ENCODE results near the gene EXOC2.

Gene EXOC2

DNA sequence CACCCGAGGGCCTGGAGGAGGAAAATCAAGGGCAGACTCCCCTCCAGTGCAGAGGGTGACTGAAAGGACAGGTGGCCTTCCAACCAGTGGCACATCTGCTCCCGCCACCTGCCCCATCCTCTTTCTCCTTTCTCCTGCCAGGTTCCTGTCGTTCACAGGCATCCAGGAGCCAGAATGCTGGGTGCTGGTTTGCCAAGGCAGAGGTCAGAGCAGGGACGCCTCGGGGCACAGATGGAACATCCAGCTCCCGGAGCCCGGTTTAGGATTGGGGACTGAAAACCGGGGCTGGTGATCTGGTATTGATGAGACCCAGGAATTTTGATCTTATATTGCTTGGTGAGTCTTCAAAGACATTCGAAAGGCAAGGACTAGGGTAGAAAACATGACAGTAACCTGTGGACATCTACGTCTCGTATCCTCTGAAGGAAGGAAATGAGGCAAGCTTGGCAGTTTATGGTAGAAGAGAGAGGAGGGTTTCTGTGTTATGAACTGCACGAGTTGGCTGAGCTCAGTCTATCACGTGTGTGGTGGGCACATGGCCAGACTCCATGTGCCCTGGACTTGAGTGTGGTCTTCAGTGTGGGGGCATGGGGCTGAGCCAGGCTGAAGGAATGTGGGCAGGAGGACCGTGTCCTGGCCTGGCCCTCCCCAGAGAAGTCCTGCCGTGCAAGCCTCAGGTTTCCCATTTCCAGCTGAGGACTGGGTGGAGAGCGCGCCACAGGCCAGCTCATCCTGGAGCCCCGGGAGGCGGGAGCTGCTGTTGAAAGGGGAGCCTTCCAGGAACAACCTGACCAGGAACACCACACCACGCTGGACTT, 227.2 kb downstream of the EXOC2 start:
- Mint-ChIP-seq H3K27ac (no peak overlapping the region), H3K4me3 (no peak overlapping the region), H3K4me1 (peaks cover 6% of the 10 kb centered on the region), H3K36me3 (ENCODE audit: low read depth) (no peaks in the 10 kb centered on the region), H3K9me3 (peaks cover 4% of the 10 kb centered on the region), H3K27me3 (ENCODE audit: low read depth, poor library complexity) (peaks cover 22% of the 10 kb centered on the region)
- no peak for DNase-seq
- TF ChIP-seq, protein P1, sequence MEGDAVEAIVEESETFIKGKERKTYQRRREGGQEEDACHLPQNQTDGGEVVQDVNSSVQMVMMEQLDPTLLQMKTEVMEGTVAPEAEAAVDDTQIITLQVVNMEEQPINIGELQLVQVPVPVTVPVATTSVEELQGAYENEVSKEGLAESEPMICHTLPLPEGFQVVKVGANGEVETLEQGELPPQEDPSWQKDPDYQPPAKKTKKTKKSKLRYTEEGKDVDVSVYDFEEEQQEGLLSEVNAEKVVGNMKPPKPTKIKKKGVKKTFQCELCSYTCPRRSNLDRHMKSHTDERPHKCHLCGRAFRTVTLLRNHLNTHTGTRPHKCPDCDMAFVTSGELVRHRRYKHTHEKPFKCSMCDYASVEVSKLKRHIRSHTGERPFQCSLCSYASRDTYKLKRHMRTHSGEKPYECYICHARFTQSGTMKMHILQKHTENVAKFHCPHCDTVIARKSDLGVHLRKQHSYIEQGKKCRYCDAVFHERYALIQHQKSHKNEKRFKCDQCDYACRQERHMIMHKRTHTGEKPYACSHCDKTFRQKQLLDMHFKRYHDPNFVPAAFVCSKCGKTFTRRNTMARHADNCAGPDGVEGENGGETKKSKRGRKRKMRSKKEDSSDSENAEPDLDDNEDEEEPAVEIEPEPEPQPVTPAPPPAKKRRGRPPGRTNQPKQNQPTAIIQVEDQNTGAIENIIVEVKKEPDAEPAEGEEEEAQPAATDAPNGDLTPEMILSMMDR (IDR thresholded peaks at IDR 0.05), result no peak

DNA sequence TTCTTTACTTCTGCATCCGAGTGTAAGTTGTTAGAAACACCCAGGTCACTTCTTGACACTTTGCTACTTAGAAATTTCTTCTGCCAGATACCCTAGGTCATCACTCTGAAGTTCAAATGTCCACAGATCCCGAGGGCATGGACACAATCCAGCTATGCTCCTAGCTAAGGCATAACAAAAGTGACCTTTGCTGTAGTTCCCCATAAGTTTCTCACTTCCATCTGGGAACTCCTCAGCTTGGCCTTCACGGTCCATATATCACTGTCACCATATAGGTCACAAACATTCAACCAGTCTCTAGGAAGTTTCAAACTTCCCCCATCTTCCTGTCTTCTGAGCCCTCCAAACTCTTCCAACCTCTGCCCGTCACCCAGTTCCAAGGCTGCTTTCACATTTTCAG, 236.1 kb downstream of the EXOC2 start:
- no peak overlapping the region for H3K27ac Mint-ChIP-seq
- peak overlapping the region; percentile 1 for H3K4me3 Mint-ChIP-seq
- H3K9me3 Mint-ChIP-seq, result peaks cover 19% of the 10 kb centered on the region
- no peak for DNase-seq
- H3K27me3 Mint-ChIP-seq (ENCODE audit: low read depth, poor library complexity), result peaks cover 7% of the 10 kb centered on the region
- H3K36me3 Mint-ChIP-seq (ENCODE audit: low read depth), result no peaks in the 10 kb centered on the region
- TF ChIP-seq, protein P1 (IDR thresholded peaks at IDR 0.05), result no peak
- peaks cover 6% of the 10 kb centered on the region for H3K4me1 Mint-ChIP-seq

DNA sequence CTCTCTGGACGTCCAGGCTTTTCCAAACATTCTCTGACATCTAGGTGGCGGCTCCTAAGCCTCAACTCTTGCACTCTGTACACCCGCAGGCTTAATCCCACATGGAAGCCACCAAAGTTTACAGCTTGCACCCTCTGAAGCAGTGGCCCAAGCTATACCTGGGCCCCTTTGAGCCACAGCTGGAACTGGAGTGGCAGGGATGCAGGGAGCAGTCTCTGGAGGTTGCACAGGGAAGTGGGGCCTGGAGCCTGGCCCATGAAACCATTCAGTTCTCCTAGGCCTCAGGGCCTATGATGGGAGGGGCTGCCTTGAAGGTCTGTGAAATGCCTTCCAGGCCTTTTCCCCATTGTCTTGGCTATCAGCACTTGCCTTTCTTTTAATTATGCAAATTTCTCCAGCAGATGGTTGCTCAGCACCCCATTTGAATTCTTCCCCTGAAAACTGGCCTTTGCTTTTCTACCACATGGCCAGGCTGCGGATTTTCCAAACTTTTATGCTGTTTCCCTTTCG, 236.5 kb downstream of the EXOC2 start:
- Mint-ChIP-seq H3K27me3 (ENCODE audit: low read depth, poor library complexity) (peaks cover 10% of the 10 kb centered on the region), H3K9me3 (peaks cover 19% of the 10 kb centered on the region), H3K36me3 (ENCODE audit: low read depth) (no peaks in the 10 kb centered on the region), H3K4me3 (no peak overlapping the region), H3K4me1 (peaks cover 6% of the 10 kb centered on the region), H3K27ac (no peak overlapping the region)
- DNase-seq, result no peak
- TF ChIP-seq, protein P1 (IDR thresholded peaks at IDR 0.05), result no peak

DNA sequence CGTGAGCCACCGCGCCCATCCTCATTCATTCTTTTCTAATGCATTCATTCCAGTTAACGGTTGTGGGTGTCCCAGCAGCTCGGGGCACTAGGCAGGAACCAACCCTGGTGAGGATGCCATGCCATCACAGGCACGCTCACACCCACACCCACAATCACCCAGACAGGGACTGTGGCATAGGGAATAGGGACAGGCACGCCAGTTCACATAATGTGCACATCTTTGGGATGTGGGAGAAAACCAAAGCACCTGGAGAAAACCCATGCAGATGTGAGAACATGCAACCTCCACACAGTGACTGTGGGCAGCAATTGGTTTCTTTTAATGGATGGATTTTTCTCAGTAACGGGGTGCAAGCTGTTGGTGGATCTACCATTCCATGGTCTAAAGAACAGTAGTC, 237.1 kb downstream of the EXOC2 start:
- TF ChIP-seq, protein P1 (IDR thresholded peaks at IDR 0.05), result no peak
- Mint-ChIP-seq H3K4me1 (peaks cover 6% of the 10 kb centered on the region), H3K27ac (no peak overlapping the region), H3K27me3 (ENCODE audit: low read depth, poor library complexity) (peaks cover 13% of the 10 kb centered on the region), H3K4me3 (no peak overlapping the region), H3K36me3 (ENCODE audit: low read depth) (no peaks in the 10 kb centered on the region), H3K9me3 (peaks cover 21% of the 10 kb centered on the region)
- DNase-seq, result no peak

DNA sequence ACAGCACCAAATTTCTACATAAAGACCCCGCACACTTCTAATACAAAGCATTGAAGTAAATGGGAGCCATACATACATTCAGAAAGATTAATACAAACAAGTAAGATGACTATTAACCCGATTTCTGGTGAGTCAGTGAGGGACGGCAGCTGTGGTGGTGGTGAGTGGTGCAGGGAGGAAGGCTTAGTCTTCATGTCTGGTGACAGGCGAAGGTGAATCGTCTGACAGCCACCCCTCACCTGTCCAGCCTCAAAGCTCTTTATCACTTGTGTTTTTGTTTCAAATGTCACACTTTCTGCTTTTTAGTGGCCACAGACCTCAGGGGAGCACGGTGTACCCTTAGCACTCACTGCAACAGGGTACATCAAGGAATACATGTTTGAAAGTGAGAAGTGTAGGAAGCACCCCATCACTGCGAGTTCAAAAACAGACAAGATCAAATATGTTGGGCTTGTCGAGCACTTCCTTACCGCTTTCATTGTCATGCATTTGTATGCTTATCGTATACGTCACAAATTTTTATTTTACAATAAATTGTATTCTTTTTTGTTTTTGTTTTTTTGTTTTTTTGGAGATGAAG, 237.8 kb downstream of the EXOC2 start:
- Mint-ChIP-seq H3K4me3 (no peak overlapping the region), H3K4me1 (peaks cover 6% of the 10 kb centered on the region), H3K9me3 (peaks cover 28% of the 10 kb centered on the region), H3K27me3 (ENCODE audit: low read depth, poor library complexity) (peaks cover 13% of the 10 kb centered on the region), H3K27ac (no peak overlapping the region), H3K36me3 (ENCODE audit: low read depth) (no peaks in the 10 kb centered on the region)
- TF ChIP-seq, protein P1 (IDR thresholded peaks at IDR 0.05), result no peak
- no peak for DNase-seq
